Upper lobe of left lung (tissue), 4 donors: ENCODE measurements around the gene CLEC16A.

Experiments used
- EP300 ChIP-seq, 4 donors: sonication (generic); formaldehyde crosslinking; IDR thresholded peaks; one replicate each; pipeline ENCODE4 v1.5.1; 2017; ENCODE audit warnings: antibody characterized with exemption in 4 of 4, control low read depth in 2 of 4
- POLR2A ChIP-seq, 4 donors: fragments of 450-650 bp; IDR thresholded peaks; one replicate each; pipeline ENCODE4 v1.5.1; 2016 to 2017; ENCODE audit warnings: antibody characterized with exemption in 4 of 4, mild to moderate bottlenecking in 2 of 4
- TF ChIP-seq, protein P1 (sequence below), 6 experiments: fragments of 450-650 bp in 4 of 6; fragments of 200-600 bp in 2 of 6; sonication (generic) in 2 of 6; IDR thresholded peaks; one replicate each; pipeline ENCODE4 v1.5.1; 2016 to 2019; ENCODE audit warnings: antibody characterized with exemption in 6 of 6

DNA sequence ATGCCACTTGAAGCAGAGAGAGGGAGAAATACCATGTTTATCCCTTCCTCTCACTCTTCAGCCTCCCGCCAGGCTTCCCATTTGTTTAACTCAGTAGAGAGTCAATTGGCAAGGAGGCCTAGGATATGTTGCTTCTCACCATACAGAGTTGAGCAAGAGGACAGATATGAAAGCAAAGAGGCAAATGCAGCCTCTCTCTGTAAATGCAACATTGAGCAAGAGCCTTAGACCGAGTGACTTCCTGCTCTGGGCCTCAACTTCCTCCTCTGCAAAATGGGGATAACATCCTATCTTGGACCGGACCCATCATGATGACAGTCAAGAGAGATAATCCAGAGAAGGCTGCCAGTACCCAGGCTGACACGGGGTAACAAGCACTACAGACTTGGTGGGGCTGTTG, 274.8 kb downstream of the CLEC16A start:
- TF ChIP-seq POLR2A (IDR thresholded peaks at IDR 0.05), result no peak
- TF ChIP-seq EP300 (IDR thresholded peaks at IDR 0.05), result no peak
- TF ChIP-seq, protein P1, sequence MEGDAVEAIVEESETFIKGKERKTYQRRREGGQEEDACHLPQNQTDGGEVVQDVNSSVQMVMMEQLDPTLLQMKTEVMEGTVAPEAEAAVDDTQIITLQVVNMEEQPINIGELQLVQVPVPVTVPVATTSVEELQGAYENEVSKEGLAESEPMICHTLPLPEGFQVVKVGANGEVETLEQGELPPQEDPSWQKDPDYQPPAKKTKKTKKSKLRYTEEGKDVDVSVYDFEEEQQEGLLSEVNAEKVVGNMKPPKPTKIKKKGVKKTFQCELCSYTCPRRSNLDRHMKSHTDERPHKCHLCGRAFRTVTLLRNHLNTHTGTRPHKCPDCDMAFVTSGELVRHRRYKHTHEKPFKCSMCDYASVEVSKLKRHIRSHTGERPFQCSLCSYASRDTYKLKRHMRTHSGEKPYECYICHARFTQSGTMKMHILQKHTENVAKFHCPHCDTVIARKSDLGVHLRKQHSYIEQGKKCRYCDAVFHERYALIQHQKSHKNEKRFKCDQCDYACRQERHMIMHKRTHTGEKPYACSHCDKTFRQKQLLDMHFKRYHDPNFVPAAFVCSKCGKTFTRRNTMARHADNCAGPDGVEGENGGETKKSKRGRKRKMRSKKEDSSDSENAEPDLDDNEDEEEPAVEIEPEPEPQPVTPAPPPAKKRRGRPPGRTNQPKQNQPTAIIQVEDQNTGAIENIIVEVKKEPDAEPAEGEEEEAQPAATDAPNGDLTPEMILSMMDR (IDR thresholded peaks at IDR 0.05), result no peak
